ENCODE results near the gene DGAT2L6. TPM values are rescaled to one million over a fixed set of nuclear protein-coding genes. Genes with fewer than 3 reads are reported as not detected.
"Not testable (repeated sequence)": the region's sequence is repeated elsewhere in the genome, so short reads cannot be mapped to it uniquely, and the experiment has no call there.

DGAT2L6 gene
- total RNA-seq, 1 experiment from 2014 or later: not detected

DNA sequence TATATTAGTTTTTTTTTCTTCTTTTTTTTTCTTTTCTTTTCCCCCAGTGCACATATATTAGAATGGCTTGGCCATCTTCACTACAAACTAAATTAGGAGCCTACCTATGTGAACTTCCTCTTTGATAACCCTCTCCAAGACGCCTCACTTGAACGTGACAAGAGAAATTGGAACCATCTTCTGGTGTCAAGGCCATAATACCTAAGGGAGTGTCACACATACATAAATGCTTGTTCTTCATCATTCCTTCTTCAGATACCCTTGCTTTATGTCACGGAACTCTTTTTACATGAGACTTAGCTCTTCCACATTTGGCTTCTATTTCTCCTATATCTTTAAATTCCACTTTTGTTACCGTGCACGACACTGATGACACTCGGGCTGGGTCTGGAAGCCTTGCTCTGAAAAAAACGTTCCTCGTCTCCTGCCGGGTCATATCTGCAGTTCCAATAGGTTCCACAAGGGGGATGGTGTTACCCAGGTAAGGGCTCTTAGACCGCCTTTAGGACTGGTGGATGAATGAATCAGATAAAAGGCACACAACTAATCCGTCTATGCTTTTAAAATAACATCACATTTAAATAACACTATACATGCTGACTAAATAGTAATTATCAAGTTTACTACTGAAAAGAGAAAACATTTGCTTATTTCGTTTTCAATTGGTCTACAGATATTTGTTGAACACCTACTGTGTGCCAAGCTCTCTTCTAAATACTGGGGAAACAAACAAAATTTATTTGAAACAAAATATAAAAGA lies 19.9 kb downstream of the DGAT2L6 start:
- DNase-seq (ENCODE audit: low read depth): peak; percentile 62

DNA sequence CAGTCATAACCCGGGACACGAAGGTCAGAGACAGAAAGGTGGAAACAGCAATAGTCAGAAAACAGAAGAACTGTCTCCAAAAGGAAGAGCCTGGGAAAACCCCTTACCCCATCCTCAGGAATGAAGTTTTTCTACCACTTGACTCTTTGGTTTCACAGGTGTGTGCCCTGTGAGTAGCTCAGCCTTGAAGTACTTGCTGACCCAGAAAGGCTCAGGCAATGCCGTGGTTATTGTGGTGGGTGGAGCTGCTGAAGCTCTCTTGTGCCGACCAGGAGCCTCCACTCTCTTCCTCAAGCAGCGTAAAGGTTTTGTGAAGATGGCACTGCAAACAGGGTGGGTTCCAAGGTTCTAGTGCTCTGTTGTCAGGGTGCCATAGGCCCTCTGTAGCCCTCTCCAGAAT lies 24.4 kb downstream of the DGAT2L6 start:
- DNase-seq (ENCODE audit: low read depth): no peak

DNA sequence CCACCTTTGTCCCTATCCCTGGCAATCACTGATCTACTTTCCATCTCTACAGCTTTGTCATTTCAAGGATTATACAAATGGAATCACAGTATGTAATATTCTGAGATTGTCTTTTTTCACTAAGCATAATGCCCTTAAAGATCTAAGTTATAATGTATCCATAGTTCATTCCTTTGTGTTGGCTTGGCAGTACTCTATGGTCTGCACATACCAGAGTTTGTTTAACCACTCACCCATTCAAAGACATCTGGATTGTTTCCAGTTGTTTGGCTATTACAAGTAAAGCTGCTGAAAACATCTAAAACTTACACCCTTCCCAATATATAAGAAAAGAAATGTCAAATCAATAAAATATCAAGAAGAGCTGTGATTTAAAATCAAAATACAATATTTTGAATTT lies 31.2 kb downstream of the DGAT2L6 start:
- no peak for DNase-seq (ENCODE audit: low read depth)

DNA sequence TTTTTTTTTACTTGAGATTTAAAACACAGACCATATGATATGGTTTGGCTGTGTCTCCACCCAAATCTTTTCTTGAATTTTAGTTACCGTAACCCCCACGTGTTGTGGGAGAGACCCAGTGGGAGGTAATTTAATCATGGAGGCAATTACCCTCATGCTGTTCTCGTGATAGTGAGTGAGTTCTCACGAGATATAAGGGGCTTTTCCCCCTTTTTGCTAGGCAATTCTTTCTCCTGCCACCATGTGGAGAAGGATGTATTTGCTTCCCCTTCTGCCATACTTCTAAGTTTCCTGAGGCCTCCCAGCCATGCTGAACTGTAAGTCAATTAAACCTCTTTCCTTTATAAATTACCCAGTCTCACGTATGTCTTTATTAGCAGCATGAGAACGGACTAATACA lies 32.3 kb downstream of the DGAT2L6 start:
- not testable (repeated sequence) for DNase-seq (ENCODE audit: low read depth)

DNA sequence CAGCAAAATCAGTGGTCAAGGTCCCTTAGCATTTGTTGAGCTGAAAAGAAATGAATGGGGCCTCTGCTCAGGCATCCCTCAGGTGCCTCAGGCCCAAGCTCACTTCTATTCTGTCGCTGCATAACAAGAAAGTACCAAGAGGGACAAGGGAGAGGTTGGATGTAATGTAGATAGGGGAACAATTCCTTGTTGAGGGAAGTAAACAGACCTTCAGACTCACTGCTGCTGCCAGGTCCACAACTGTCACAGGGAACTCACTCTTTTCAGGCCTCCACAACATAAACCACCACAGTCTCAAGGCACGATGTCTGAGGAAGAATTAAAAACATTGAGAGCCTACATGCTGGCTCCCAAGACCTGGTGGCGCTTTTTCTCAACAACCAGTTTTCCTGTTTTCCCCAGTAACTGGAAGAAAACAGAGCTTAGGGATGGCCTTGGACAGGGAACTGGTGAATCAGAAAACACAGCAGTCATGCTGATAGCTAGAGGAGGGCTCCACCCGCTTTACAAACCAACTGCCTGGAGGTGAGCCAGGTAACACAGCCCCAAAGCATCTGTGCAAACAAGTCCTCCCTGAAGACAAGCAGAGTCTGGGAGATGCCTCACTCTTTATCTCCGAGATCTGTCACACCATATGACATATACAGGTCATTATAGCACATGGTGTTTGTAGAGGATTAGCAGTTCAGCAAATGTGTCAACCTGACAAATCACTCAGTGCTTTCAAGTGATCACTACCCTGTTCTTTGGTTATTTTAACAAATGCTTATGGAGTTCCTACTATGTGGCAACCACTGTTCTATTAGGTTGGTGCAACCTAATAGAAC lies 42.9 kb downstream of the DGAT2L6 start:
- peak; percentile 9 for DNase-seq (ENCODE audit: low read depth)

DNA sequence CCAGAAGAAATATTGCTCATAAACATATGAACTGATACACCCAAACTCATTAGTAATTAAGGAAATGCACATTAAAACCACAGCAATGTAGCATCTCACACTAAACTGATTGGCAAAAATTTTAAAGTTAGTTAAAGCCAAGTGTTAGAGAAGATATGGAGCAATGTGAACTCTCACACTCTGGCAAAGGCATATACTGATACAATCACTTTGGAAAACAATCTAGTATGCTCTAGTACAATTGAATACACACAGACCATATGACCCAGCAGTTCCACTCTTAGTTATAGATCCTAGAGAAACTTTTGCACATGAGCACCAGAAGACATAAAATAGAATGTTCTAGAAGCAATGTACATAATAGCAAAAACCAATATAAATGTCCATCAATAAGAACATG lies 48.8 kb downstream of the DGAT2L6 start:
- no peak for DNase-seq (ENCODE audit: low read depth)

DNA sequence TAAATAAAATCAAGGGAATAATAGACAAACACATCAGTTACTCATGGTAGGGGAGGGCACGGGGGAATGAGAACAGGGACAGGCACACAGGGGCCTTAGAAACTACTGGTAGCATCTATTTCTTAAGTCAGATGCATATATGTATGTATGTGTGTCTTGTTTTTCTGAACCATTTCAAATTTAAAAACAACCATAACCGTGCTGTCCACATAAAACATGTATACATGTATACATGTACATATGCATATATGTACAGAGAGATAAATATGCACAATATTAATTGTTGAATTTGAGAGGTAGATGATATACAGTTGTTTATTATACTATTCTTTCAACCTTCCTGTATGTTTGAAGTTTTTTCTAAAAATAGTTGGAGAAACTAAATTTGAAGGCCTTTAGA lies 49.4 kb downstream of the DGAT2L6 start:
- DNase-seq (ENCODE audit: low read depth): no peak

DNA sequence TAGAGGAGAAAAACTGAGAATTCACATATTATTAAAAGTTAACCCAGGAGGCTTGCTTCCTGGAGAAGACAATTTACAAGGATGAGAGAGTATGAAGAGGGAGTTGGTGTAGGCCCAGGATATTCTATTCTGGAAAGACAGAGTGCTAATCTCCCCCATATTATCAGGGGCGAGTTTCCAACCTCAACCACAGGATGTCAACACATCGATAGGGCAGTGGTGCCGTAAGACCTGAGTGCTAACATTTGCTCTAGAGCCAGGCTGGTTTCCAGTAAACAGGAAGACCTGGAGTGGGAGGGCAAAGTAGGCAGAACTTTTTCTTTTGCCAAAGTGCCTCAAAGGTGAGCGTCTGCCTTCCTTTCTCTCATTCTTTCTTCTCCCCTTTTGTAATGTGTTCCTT lies 54.4 kb downstream of the DGAT2L6 start:
- DNase-seq (ENCODE audit: low read depth): no peak

DNA sequence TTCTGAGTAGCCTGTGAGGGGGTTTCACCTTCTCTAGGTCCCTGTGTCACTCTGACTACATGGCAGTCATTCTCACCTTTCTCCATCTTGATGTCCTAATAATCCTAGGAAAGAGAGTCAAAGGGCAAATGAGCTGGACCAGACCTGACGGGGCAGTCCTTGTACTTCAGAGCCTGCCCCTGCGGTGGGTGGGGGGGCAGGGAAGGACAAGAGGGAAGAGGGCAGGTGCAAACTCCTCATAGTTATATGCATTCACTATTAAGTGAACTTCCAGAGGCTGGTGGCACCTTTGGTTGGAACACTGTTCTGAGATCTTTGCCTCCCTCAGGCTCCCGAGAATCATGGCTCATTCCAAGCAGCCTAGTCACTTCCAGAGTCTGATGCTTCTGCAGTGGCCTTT lies 57.1 kb downstream of the DGAT2L6 start, which contains the start of gene AWAT1:
Gene AWAT1, plus strand, starts transcription at position 301 of the 400 bp plus-strand sequence. Its CDS starts 41 bp downstream, at position 342.
- peak; percentile 8 for DNase-seq (ENCODE audit: low read depth)

DNA sequence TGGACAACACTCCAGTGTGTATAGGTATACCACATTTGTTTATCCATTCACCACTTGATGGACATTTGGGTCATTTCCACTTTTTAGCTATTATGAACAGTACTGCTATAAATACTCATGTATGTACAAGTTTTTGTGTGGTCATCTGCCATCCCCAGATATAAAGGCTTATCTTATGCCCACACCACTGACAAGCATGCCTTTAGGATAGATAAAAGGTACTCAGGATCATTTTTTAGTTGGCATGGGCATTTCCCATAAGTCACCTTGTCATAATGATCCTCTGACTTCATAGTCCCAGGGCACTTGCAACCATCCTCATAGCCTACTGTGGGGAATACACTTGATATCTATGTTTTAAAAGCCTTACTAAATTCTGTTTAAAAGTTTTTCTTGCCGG lies 63.5 kb downstream of the DGAT2L6 start:
- no peak for DNase-seq (ENCODE audit: low read depth)

DNA sequence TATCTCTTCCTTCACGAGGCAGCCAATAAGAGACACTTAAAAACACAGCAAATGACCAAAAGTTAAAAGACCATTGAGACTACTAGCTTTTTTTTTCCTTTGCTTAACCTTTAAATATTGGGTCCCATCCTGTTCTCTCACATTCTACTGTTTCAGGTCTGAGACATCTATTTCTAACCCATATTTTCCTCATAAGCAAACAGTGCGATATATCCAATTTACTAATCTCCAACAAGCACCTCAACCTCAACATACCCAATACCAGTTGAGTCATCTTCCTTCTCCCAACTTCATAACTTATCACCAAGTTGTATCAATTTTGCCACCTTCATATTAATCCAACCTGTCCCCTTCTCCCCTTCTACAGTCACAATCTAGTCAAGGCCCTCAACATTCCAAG lies 64.2 kb downstream of the DGAT2L6 start:
- DNase-seq (ENCODE audit: low read depth): no peak

DNA sequence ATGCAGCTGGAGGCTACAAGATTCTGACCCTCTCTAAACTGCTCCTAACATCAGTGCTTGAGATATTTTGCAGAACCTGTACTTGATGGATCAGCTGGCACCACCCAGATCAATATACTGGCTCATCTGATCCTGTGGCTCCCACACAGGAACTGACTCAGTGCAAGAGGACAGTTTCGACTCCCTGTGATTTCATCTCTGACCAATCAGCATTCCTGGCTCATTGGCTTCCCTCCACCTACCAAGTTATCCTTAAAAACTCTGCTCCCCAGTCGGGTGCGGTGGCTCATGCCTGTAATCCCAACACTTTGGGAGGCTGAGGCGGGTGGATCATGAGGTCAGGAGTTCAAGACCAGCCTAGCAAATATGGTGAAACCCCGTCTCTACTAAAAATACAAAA lies 66.3 kb downstream of the DGAT2L6 start:
- peak; percentile 48 for DNase-seq (ENCODE audit: low read depth)

DNA sequence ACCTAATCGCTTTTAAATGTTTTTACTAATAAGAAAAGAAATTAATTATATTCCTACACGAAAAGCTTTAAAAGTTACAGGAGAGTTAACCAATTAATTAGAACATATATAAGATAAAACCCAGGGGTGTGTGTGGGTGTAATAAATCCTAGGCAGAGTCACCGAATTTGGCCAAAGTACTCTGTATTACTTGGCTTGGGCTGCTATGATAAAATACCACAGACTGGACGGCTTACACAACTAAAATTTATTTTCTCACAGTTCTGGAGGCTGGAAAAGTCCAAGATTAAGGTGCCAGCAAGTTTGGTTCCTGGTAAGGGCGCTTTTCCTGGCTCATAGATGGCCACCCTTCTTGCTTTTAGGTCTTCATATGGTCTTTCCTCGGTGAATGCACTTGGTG lies 67.6 kb downstream of the DGAT2L6 start:
- DNase-seq (ENCODE audit: low read depth): no peak

DNA sequence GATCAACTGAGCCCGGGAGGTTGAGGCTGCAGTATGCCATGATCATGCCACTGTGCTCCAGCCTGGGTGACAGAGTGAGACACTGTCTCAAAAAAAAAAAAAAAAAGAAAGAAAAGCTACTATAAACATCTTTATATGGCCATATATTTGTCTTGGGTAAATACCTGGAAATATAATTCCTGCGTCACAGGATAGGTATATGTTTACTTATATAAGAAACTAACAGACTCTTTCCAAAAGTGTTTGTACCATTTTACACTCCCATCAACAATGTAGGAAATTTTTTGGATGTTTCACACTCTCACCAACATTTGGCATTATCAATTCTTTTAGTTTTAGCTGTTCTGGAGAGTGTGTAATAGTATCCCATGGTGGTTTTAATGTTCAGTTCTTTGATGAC lies 70.0 kb downstream of the DGAT2L6 start:
- no peak for DNase-seq (ENCODE audit: low read depth)

DNA sequence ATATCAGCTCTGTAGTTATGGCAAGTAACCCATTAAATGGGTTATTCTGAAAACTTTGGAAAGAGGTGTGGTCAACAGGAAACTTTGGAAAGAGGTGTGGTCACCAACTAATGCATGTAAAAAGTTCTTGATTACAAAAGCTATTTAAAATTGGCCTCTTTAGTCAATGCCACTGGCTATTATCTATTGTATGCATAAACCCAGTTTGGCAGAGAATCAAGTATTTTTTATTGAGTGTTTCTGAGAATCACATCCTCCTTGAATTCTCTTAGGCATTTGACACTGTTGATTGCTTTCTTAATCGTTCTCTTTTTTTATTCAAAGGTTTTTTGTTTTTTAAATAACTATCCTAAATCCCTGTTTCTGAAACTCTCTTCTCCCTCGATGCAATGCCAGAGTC lies 75.2 kb downstream of the DGAT2L6 start:
- DNase-seq (ENCODE audit: low read depth): no peak

DNA sequence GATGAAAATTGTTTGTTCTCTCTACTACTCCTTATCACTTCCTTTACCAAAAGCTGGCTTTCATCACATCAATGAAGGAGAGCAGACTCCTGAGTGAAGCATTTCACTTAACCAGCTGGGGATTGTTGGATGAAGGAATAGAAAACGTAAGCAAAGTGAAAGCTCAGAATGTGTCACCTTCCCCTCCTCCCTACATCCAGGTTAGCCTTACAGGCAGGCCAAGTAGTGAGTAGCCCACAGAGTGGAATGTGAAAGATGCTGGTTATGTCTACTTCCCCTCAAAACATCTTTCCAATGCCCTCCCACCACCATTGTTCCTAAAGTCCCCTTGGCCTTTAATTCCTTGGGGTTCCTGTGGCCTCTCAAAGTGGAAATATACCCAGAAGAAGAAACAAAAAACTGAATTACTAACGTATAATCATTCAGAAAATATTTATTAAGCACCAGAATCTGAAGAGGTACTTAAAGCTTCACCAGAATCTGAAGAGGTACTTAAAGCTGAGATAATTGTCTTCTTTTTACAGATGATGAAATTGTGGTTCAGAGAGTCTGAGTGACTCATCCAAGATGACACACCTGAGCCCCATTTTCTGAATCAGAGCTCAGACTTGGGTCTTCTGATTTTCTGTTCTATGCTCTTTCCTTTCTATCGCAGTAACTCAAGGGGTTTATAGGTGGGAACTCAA lies 76.2 kb downstream of the DGAT2L6 start:
- DNase-seq (ENCODE audit: low read depth): peak; percentile 70

DNA sequence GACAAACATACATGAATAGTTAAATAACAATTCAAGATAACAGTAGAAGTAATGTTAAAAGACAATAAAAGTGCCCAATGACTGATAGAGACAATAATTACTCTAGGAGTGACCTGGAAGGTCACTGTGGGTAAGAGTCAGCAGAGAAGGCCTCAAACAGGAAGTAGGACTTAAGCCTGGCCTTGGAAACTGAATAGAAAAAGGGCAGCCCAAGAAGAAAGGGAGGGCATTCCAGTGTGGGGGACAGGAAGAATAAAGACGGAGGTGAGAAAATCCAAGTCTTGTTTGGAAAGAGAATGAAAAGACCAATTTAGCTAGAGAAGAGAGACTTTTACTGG lies 76.7 kb downstream of the DGAT2L6 start:
- DNase-seq (ENCODE audit: low read depth): peak; percentile 70

DNA sequence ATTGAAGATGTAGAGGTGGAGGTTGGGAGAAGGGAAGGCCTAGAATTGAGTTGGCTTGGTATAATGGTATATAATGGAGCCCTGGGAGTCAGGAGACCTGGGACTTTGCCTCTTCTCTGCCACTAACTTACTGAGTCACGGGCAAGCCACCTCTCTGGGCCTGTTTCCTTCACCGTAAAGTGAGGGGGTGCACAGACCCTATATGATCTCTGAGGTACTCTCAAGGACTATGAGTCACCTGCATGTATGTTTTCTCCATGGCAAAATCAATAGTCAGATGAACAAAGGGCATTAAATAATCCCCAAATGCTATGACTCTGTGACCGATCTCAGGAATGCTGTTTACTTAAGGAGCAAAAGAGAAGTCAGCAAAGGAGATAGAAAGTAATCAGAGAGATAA lies 77.6 kb downstream of the DGAT2L6 start:
- no peak for DNase-seq (ENCODE audit: low read depth)

Data from M059J (cell line).